Panc1 (cell line): Measurements from ENCODE around the gene HDAC7. TPM values are rescaled to one million over a fixed set of nuclear protein-coding genes. Genes with fewer than 3 reads are reported as not detected.

Source experiments
- ATAC-seq: fragments of 200-7000 bp; cut with Tn5 transposase; 2 replicates; pipeline ENCODE4 v1.9.1; 2020; ENCODE audit warnings: mild to moderate bottlenecking, moderate library complexity
- BruUV-seq: library from RNA; stranded (reverse); fragments of 400-500 nt; replicated peaks from 2 replicates; lab custom pipeline; 2021; lab: Mats Ljungman, UMichigan
- CTCF ChIA-PET: fragments of 300-600 bp; sonication (Branson Sonifier 250); formaldehyde crosslinking; loops from one replicate; lab custom pipeline; 2022; ENCODE audit warnings: antibody characterized with exemption; lab: Charles Lee
- POLR2A ChIA-PET: fragments of 300-600 bp; sonication (Branson Sonifier 250); formaldehyde crosslinking; loops from one replicate; lab custom pipeline; 2022; ENCODE audit warnings: antibody characterized with exemption; lab: Charles Lee
- DNase-seq: peaks from one replicate; pipeline ENCODE4 v3.0.0-alpha.2; 2010; ENCODE audit warnings: low read depth, low spot score
- H3K27ac ChIP-seq: 2 replicates; pipeline ENCODE4 v1.5.1; 2011; ENCODE audit warnings: mild to moderate bottlenecking, low read length, inconsistent platforms
- H3K27me3 ChIP-seq: fragments of 200-500 bp; sonication (Bioruptor generic); 2 replicates; pipeline ENCODE4 v1.6.0; 2014; ENCODE audit warnings: low read length, inconsistent platforms; ENCODE audit not compliant: control insufficient read depth, insufficient read depth
- H3K36me3 ChIP-seq: fragments of 200-500 bp; sonication (Bioruptor generic); 2 replicates; pipeline ENCODE4 v1.5.1; 2014; ENCODE audit warnings: inconsistent platforms, mild to moderate bottlenecking, low read length, moderate library complexity; ENCODE audit not compliant: control insufficient read depth, insufficient read depth
- H3K4me1 ChIP-seq: 2 replicates; pipeline ENCODE4 v1.5.1; 2011; ENCODE audit warnings: inconsistent platforms, mild to moderate bottlenecking, low read length, moderate library complexity; ENCODE audit not compliant: control insufficient read depth, insufficient read depth
- H3K4me3 ChIP-seq, 2 experiments: 2 replicates each; pipeline ENCODE4 v1.5.1; 2011 to 2012; ENCODE audit warnings: low read depth in 2 of 2, low read length in 2 of 2, mild to moderate bottlenecking in 2 of 2, inconsistent platforms in 1 of 2, moderate library complexity in 1 of 2
- H3K9me3 ChIP-seq: fragments of 200-500 bp; sonication (Bioruptor generic); 2 replicates; pipeline ENCODE4 v1.5.1; 2014; ENCODE audit warnings: low read depth, mild to moderate bottlenecking, inconsistent platforms, low read length, moderate library complexity; ENCODE audit not compliant: control insufficient read depth, insufficient read depth
- CTCF ChIP-seq: fragments of 450-650 bp; IDR thresholded peaks from 2 replicates; pipeline ENCODE4 v1.5.1; 2017; ENCODE audit warnings: mild to moderate bottlenecking
- POLR2AphosphoS5 ChIP-seq: IDR thresholded peaks from 2 replicates; pipeline ENCODE4 v1.6.1; 2012; ENCODE audit warnings: mild to moderate bottlenecking, low read depth, low read length, moderate library complexity
- REST ChIP-seq, 2 experiments: IDR thresholded peaks; 2 replicates each; pipeline ENCODE4 v1.6.1; 2011 to 2012; ENCODE audit warnings: low read depth in 2 of 2, control low read depth in 1 of 2, low read length in 1 of 2, mild to moderate bottlenecking in 1 of 2, moderate library complexity in 1 of 2; ENCODE audit not compliant: insufficient read depth in 1 of 2
- SIN3A ChIP-seq: IDR thresholded peaks from 2 replicates; pipeline ENCODE4 v1.6.1; 2012; ENCODE audit warnings: low read depth, mild to moderate bottlenecking, low read length, moderate library complexity, borderline replicate concordance; ENCODE audit not compliant: insufficient read depth
- TCF7L2 ChIP-seq: IDR thresholded peaks from 2 replicates; pipeline ENCODE4 v1.6.1; 2011; ENCODE audit warnings: mild to moderate bottlenecking, low read depth, low read length, inconsistent platforms
- in situ Hi-C: cut with HindIII; loops from 2 replicates; pipeline ENCODE4 v1.10.0; 2016; ENCODE audit warnings: low sequenced_read_pairs, low pct_unique_long_range_greater_than_20kb
- intact Hi-C: fragments of 100-400 bp; cut with micrococcal nuclease; formaldehyde crosslinking; loops from one replicate; pipeline ENCODE4 v1.10.0; 2022; ENCODE audit not compliant: unreplicated experiment
- total RNA-seq: library from RNA; stranded (reverse); gene quantifications from one replicate; pipeline ENCODE4 v1.2.1, GENCODE V29; 2021; ENCODE audit not compliant: unreplicated experiment

The HDAC7 gene
- total RNA-seq, 1 experiment from 2014 or later = 84.2 TPM

- TSS peak; percentile 37 for BruUV-seq
- Histone ChIP-seq H3K36me3 (peaks cover 5% of the 10 kb centered on the region), H3K4me1 (peaks cover 3% of the 10 kb centered on the region; the same call in 1 of the 2 replicates), H3K4me3 (no peak overlapping the region), H3K9me3 (no peaks in the 10 kb centered on the region), H3K27ac (no peak overlapping the region), H3K27me3 (no peaks in the 10 kb centered on the region)
- ATAC-seq (no peak), DNase-seq (no peak)
- no peak for TF ChIP-seq TCF7L2
- TF ChIP-seq REST (IDR thresholded peaks at IDR 0.05; ENCODE audit: insufficient read depth in 1 of 2, low read depth in 2 of 2, low read length in 1 of 2) = no peak
- no peak for TF ChIP-seq CTCF
- no peak for TF ChIP-seq SIN3A
- TF ChIP-seq POLR2AphosphoS5 = no peak
- in situ Hi-C loops (no loop called here), intact Hi-C loops (loop anchor here (5.0 kb wide), 1 partner anchor 54 kb away; no protein-coding TSS in a partner anchor)
- ChIA-PET POLR2A (no interaction called here), CTCF (no interaction called here)
These were observed 36.5 kb downstream of the HDAC7 start for GRCh38 chr12:47783024-47783755.

GRCh38 chr12:47782372-47782770 is 37.3 kb downstream of the HDAC7 start:
- TF ChIP-seq REST (IDR thresholded peaks at IDR 0.05; ENCODE audit: insufficient read depth in 1 of 2, low read depth in 2 of 2, low read length in 1 of 2) (no peak), SIN3A (no peak), CTCF (no peak), TCF7L2 (no peak), POLR2AphosphoS5 (no peak)
- ATAC-seq (no peak), DNase-seq (no peak)
- Histone ChIP-seq H3K4me3 (no peak overlapping the region), H3K27me3 (no peaks in the 10 kb centered on the region), H3K27ac (no peak overlapping the region), H3K9me3 (no peaks in the 10 kb centered on the region), H3K36me3 (peaks cover 5% of the 10 kb centered on the region), H3K4me1 (peaks cover 11% of the 10 kb centered on the region)
- BruUV-seq = no TSS peak
- POLR2A ChIA-PET = no interaction called here
- in situ Hi-C loops (no loop called here), intact Hi-C loops (loop anchor here (5.0 kb wide), 1 partner anchor 55 kb away; no protein-coding TSS in a partner anchor)
- CTCF ChIA-PET = interaction anchor here (1.0 to 3.5 kb wide), 2 partner anchors 53 to 56 kb away, joined by 3 to 18 read pairs; no protein-coding TSS in a partner anchor
